Measurements from ENCODE around the gene HES4. TPM values are rescaled to one million over a fixed set of nuclear protein-coding genes. Genes with fewer than 3 reads are reported as not detected.
"Not testable (repeated sequence)": the region's sequence is repeated elsewhere in the genome, so short reads cannot be mapped to it uniquely, and the experiment has no call there.

Gene HES4
- total RNA-seq, 1 donor from 2014 or later = 137 TPM

DNA sequence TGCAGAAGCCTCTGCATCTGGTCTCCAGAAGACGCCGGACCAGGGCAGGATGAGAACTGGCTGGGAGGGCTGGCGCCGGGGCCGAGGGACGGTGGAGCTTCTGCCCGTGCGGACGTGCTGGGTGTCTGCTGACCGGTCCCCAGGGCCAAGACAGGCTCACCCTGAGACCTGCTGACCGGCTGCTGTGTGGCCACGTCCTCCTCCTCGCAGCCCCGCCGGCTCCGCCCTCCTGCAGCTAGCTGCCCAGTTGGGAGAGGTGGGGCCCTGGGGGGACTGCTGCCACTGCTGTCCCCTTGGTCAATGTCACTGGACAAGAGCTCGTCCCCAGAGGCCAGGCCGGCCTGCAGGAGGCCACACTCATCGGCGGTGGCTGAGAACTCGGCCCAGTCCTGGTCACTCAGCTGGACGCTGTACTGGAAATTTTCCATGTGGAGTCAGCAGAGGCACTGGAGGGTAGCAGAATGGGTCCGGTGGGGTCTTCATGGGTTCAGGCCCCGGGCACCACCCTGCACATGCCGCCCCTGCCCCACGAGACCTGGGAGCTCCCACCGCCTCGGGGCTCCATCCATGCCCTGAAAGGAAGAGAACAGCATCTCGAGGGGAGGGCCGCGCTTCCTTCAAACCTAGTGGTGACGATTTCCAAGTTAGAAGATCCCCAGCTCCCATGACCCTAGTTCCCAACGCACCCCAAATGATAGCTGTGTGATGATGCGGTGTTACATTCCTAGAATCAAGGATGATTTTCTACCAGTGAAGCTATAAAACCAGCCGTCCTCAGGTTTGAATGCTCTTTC is 19.1 kb downstream of the HES4 start:
- Mint-ChIP-seq H3K27me3 (ENCODE audit: low read depth) (peaks cover 7% of the 10 kb centered on the region), H3K9me3 (ENCODE audit: low read depth) (no peaks in the 10 kb centered on the region), H3K36me3 (ENCODE audit: low read depth) (no peaks in the 10 kb centered on the region), H3K4me3 (ENCODE audit: unreplicated experiment) (no peak overlapping the region), H3K4me1 (ENCODE audit: low read depth) (peaks cover 3% of the 10 kb centered on the region), H3K27ac (ENCODE audit: unreplicated experiment) (no peak overlapping the region)
- TF ChIP-seq, protein P1, sequence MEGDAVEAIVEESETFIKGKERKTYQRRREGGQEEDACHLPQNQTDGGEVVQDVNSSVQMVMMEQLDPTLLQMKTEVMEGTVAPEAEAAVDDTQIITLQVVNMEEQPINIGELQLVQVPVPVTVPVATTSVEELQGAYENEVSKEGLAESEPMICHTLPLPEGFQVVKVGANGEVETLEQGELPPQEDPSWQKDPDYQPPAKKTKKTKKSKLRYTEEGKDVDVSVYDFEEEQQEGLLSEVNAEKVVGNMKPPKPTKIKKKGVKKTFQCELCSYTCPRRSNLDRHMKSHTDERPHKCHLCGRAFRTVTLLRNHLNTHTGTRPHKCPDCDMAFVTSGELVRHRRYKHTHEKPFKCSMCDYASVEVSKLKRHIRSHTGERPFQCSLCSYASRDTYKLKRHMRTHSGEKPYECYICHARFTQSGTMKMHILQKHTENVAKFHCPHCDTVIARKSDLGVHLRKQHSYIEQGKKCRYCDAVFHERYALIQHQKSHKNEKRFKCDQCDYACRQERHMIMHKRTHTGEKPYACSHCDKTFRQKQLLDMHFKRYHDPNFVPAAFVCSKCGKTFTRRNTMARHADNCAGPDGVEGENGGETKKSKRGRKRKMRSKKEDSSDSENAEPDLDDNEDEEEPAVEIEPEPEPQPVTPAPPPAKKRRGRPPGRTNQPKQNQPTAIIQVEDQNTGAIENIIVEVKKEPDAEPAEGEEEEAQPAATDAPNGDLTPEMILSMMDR (IDR thresholded peaks at IDR 0.05) = no peak
- no peak for DNase-seq (ENCODE audit: low spot score)

DNA sequence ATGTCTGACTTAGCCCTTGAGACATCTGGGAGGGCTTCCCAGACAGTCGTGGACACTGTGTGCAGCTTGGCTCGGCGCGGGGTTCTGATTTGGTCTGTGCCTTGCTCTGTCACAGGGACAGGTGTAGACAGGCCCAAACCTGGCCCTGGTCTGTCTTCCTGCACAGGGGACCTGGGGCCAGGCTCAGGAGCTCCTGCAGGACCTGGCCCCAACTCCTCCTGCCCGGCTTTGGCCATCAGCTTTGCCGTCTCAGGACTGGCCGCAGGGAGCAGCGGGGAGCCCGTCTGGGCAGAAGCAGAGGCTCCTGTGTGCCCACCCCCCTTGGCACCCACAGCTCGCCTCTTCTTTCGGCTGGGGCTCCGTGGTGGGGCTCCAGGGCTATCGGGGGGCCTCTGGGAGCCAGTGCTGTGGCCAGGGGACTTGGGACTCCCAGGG is 19.7 kb downstream of the HES4 start:
- Mint-ChIP-seq H3K27me3 (ENCODE audit: low read depth) (peaks cover 9% of the 10 kb centered on the region), H3K9me3 (ENCODE audit: low read depth) (no peaks in the 10 kb centered on the region), H3K4me1 (ENCODE audit: low read depth) (peaks cover 3% of the 10 kb centered on the region), H3K4me3 (ENCODE audit: unreplicated experiment) (no peak overlapping the region), H3K27ac (ENCODE audit: unreplicated experiment) (no peak overlapping the region), H3K36me3 (ENCODE audit: low read depth) (no peaks in the 10 kb centered on the region)
- DNase-seq (ENCODE audit: low spot score) = no peak
- TF ChIP-seq, protein P1 (IDR thresholded peaks at IDR 0.05) = no peak

DNA sequence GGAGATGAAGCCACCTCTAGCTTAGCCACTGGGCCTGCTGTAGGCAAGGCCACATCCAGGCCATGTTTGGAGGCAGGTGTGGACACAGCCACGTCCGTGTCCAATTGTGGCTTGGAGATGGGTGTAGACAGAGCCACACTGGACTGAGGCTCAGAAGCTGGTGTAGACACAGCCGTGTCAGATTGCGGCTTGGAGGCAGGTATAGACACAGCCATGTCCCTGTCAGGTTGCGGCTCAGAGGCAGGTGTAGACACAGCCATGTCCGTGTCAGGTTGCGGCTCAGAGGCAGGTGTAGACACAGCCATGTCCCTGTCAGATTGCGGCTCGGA is 20.2 kb downstream of the HES4 start:
- Mint-ChIP-seq H3K9me3 (ENCODE audit: low read depth) (no peaks in the 10 kb centered on the region), H3K27me3 (ENCODE audit: low read depth) (peaks cover 10% of the 10 kb centered on the region), H3K4me1 (ENCODE audit: low read depth) (peaks cover 3% of the 10 kb centered on the region), H3K27ac (ENCODE audit: unreplicated experiment) (no peak overlapping the region), H3K36me3 (ENCODE audit: low read depth) (no peaks in the 10 kb centered on the region), H3K4me3 (ENCODE audit: unreplicated experiment) (no peak overlapping the region)
- TF ChIP-seq, protein P1 (IDR thresholded peaks at IDR 0.05) = no peak
- DNase-seq (ENCODE audit: low spot score) = no peak

DNA sequence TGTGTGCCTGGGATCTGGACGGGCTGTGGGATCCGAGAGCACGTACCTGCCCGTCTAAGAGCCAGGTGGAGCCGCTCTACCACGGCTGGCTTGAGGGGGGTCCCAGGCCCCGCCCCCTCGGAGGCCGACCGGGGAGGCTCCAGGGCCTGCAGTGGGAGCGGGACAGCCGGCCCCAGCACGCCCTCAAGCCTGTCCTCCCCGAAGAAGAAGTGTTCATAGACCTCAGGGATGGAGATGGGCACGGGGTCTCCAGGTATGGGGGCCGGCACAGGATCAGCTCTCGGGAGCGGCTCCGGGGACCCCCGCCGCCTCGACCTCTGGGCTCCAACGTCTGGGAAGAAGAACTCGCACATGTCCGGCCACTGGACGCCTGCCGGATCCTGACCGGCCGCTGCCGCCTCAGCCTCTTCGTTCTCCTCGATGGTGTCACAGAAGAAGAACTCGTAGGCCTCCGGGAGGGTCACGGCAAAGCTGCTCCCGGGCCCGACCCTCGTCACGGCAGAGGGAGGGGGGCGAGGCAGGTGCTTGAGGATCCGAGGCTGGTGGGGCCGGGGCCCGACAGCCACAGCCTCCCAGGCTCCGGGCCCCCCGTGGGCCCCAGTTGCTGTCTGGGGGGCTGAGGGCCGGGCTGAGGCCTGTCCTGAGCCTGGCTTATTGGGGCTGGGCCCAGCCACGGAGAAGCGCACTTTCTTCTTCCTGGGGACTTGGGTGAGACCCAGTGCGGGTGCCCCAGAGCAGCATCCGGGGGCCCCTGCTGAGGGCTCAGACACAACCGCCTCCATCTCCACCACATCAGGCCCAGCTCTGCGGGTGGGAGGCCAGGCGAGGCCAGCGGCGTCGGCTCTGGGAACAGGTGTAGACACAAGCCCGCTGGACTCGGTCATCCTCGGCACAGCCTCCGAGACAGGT is 20.8 kb downstream of the HES4 start:
- peaks cover 10% of the 10 kb centered on the region for H3K27me3 Mint-ChIP-seq (ENCODE audit: low read depth)
- H3K4me1 Mint-ChIP-seq (ENCODE audit: low read depth) = peaks cover 3% of the 10 kb centered on the region
- TF ChIP-seq, protein P1 (IDR thresholded peaks at IDR 0.05) = no peak
- no peak for DNase-seq (ENCODE audit: low spot score)
- no peak overlapping the region for H3K4me3 Mint-ChIP-seq (ENCODE audit: unreplicated experiment)
- H3K27ac Mint-ChIP-seq (ENCODE audit: unreplicated experiment) = no peak overlapping the region
- H3K9me3 Mint-ChIP-seq (ENCODE audit: low read depth) = no peaks in the 10 kb centered on the region
- no peaks in the 10 kb centered on the region for H3K36me3 Mint-ChIP-seq (ENCODE audit: low read depth)

DNA sequence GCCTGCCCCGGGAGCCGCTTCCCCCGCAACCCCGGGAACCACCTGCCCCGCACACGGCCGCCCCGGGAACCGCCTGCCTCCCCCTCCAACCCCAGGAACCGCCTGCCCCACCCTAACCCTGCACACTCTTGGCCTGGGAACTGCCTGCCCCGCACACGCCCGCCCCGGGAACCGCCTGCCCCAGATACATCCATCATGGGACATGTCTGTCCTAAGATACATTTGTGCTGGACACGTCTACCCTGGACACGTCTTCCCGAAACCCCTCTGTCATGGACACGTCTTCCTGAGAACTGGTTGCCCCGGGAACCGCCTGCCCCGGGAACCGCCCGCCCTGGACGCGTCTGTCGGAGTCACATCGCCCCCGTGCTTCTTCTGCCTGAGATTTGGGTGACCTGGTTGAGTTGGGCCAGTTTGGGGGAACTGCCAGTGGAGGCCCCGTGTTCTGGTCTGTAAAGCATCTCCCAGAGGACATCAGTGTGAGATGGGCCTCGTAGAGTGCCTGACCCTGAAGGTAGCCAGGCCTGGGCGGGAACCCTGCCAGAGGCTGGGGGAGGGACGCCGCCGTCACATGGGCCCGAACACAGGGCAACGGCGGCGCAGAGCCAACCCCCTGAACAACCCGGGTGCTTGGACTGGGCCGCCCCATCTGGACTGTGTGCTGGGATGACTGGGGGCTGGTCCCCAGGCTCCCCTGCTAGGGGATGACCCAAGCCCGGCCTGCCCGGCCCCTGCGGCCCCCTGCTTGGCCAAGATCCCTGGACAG is 21.6 kb downstream of the HES4 start:
- no peak for DNase-seq (ENCODE audit: low spot score)
- Mint-ChIP-seq H3K4me3 (ENCODE audit: unreplicated experiment) (no peak overlapping the region), H3K4me1 (ENCODE audit: low read depth) (peaks cover 3% of the 10 kb centered on the region), H3K9me3 (ENCODE audit: low read depth) (no peaks in the 10 kb centered on the region), H3K27ac (ENCODE audit: unreplicated experiment) (no peak overlapping the region), H3K36me3 (ENCODE audit: low read depth) (no peaks in the 10 kb centered on the region), H3K27me3 (ENCODE audit: low read depth) (peaks cover 10% of the 10 kb centered on the region)
- TF ChIP-seq, protein P1 (IDR thresholded peaks at IDR 0.05) = no peak

DNA sequence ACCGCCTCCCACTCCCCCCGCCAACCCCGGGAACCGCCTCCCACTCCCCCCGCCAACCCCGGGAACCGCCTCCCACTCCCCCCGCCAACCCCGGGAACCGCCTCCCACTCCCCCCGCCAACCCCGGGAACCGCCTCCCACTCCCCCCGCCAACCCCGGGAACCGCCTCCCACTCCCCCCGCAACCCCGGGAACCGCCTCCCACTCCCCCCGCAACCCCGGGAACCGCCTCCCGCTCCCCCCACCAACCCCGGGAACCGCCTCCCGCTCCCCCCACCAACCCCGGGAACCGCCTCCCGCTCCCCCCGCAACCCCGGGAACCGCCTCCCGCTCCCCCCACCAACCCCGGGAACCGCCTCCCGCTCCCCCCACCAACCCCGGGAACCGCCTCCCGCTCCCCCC is 23.1 kb downstream of the HES4 start:
- not testable (repeated sequence) for H3K4me3 Mint-ChIP-seq (ENCODE audit: unreplicated experiment); H3K36me3 Mint-ChIP-seq (ENCODE audit: low read depth); H3K27ac Mint-ChIP-seq (ENCODE audit: unreplicated experiment); H3K9me3 Mint-ChIP-seq (ENCODE audit: low read depth); DNase-seq (ENCODE audit: low spot score); H3K27me3 Mint-ChIP-seq (ENCODE audit: low read depth); H3K4me1 Mint-ChIP-seq (ENCODE audit: low read depth)
